ENCODE data around the gene SLC35F3. TPM values are rescaled to one million over a fixed set of nuclear protein-coding genes. Genes with fewer than 3 reads are reported as not detected.

The SLC35F3 gene
- total RNA-seq, 1 donor from 2014 or later, result not detected

DNA sequence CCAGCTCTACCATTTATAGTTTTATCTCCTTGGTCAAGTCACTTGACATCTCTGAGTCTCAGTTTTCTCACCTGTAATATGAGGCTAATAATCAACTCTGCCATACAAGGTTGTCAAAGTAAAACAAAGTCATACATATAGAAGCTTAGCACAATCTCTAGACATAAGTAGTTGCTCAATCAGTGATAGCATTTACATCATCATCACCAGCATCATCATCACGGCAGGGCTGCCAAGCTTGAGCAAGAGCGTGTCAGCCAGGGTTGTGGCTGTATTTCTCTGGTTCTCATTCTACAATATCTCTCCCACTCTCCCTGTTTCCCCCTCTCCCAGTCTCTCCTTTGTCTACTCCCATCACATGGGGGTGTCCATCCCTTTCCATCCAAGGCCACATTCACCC lies 427.0 kb downstream of the SLC35F3 start:
- POLR2A ChIA-PET, result interaction anchor here (2.2 kb wide), 1 partner anchor 42 kb away, joined by 14 read pairs; the partner anchor contains the start of gene COA6
- no peak for ATAC-seq (ENCODE audit: low read depth)

DNA sequence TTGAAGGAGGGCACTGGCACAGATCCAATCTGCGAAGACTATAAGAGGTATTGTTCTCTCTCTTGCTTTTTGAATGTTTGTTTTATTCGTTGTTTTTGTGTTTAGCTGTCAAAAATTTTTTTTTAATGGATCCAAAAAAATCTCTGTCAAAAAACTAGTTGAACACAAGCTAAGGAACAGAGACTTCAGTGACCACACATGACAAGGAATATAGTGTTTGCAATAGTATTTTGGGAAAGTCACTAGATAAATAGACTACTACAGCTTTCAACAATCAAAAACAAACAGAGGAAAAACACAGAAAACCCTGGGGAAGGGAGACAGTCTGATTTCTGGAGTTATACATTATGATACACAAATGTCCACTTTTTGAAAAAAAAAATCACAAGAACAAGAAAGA lies 431.9 kb downstream of the SLC35F3 start:
- DNase-seq (no peak), ATAC-seq (ENCODE audit: low read depth) (no peak)
- POLR2A ChIA-PET, result no interaction called here
- CTCF ChIA-PET, result interaction anchor here (1.6 kb wide), 1 partner anchor 9 kb away, joined by 6 read pairs; no protein-coding TSS in a partner anchor
- no peak overlapping the region for H3K4me3 Mint-ChIP-seq
- peaks cover 23% of the 10 kb centered on the region for H3K9me3 Mint-ChIP-seq
- intact Hi-C loops (cut with micrococcal nuclease), result no loop called here
- peaks cover 3% of the 10 kb centered on the region for H3K4me1 Mint-ChIP-seq
- H3K27me3 Mint-ChIP-seq, result peaks cover 15% of the 10 kb centered on the region
- peaks cover 3% of the 10 kb centered on the region for H3K36me3 Mint-ChIP-seq (ENCODE audit: low read depth)
- TF ChIP-seq, protein P1, sequence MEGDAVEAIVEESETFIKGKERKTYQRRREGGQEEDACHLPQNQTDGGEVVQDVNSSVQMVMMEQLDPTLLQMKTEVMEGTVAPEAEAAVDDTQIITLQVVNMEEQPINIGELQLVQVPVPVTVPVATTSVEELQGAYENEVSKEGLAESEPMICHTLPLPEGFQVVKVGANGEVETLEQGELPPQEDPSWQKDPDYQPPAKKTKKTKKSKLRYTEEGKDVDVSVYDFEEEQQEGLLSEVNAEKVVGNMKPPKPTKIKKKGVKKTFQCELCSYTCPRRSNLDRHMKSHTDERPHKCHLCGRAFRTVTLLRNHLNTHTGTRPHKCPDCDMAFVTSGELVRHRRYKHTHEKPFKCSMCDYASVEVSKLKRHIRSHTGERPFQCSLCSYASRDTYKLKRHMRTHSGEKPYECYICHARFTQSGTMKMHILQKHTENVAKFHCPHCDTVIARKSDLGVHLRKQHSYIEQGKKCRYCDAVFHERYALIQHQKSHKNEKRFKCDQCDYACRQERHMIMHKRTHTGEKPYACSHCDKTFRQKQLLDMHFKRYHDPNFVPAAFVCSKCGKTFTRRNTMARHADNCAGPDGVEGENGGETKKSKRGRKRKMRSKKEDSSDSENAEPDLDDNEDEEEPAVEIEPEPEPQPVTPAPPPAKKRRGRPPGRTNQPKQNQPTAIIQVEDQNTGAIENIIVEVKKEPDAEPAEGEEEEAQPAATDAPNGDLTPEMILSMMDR (IDR thresholded peaks at IDR 0.05), result no peak
- H3K27ac Mint-ChIP-seq, result no peak overlapping the region

More for the DNA sequence above, 427.0 kb downstream of the SLC35F3 start:
- DNase-seq, result no peak
- no peak overlapping the region for H3K27ac Mint-ChIP-seq
- TF ChIP-seq, protein P1 (IDR thresholded peaks at IDR 0.05), result no peak
- H3K36me3 Mint-ChIP-seq (ENCODE audit: low read depth), result no peaks in the 10 kb centered on the region
- peaks cover 5% of the 10 kb centered on the region for H3K9me3 Mint-ChIP-seq
- H3K4me3 Mint-ChIP-seq, result no peak overlapping the region
- CTCF ChIA-PET, result no interaction called here
- H3K4me1 Mint-ChIP-seq, result peaks cover 20% of the 10 kb centered on the region
- peaks cover 16% of the 10 kb centered on the region for H3K27me3 Mint-ChIP-seq
- intact Hi-C loops (cut with micrococcal nuclease), result no loop called here

DNA sequence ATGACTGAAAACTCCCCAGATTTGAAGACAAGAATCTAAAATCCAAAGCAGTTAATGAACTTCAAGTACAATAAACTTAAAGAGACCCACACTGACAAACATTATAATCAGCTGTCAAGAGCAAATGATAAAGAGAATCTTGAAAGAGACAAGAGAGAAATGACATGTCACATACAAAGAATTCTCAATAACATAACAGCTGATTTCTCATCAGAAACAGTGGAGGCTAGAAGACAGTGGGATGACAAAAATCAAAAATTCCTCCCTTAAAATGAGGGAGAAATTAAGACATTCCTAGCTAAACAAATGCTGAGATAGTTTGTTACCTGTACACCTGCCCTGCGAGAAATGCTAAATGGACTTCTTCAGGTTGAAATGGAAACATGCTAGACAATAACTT lies 432.8 kb downstream of the SLC35F3 start:
- CTCF ChIA-PET, result interaction anchor here (1.6 kb wide), 1 partner anchor 10 kb away, joined by 6 read pairs; no protein-coding TSS in a partner anchor
- H3K9me3 Mint-ChIP-seq, result peaks cover 23% of the 10 kb centered on the region
- DNase-seq, result no peak
- H3K36me3 Mint-ChIP-seq (ENCODE audit: low read depth), result peaks cover 3% of the 10 kb centered on the region
- POLR2A ChIA-PET, result no interaction called here
- H3K4me1 Mint-ChIP-seq, result no peaks in the 10 kb centered on the region
- TF ChIP-seq, protein P1 (IDR thresholded peaks at IDR 0.05), result no peak
- ATAC-seq (ENCODE audit: low read depth), result no peak
- intact Hi-C loops (cut with micrococcal nuclease), result no loop called here
- no peak overlapping the region for H3K27ac Mint-ChIP-seq
- H3K27me3 Mint-ChIP-seq, result peaks cover 17% of the 10 kb centered on the region
- H3K4me3 Mint-ChIP-seq, result no peak overlapping the region

DNA sequence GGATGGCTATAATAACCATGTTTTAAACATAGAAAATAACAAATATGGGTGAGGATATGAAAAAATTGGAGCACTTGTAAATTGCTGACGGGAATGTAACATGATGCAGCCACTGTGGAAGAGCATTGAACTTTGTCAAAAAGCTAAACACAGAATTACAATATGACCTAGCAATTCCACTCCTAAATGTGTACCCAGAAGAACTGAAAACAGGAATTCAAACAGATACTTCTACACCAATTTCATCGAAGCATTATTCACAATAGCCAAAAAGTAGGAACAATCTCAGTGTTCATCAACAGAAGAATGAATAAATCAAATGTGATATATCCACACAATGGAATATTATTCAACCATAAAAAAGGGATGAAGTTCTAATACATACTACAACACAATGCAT lies 436.1 kb downstream of the SLC35F3 start:
- ATAC-seq (ENCODE audit: low read depth) (no peak), DNase-seq (no peak)
- Mint-ChIP-seq H3K27ac (no peak overlapping the region), H3K4me3 (no peak overlapping the region), H3K36me3 (ENCODE audit: low read depth) (peaks cover 3% of the 10 kb centered on the region), H3K27me3 (peaks cover 4% of the 10 kb centered on the region), H3K4me1 (no peaks in the 10 kb centered on the region), H3K9me3 (peaks cover 23% of the 10 kb centered on the region)
- TF ChIP-seq, protein P1 (IDR thresholded peaks at IDR 0.05), result no peak
- ChIA-PET CTCF (no interaction called here), POLR2A (no interaction called here)
- intact Hi-C loops (cut with micrococcal nuclease), result no loop called here

DNA sequence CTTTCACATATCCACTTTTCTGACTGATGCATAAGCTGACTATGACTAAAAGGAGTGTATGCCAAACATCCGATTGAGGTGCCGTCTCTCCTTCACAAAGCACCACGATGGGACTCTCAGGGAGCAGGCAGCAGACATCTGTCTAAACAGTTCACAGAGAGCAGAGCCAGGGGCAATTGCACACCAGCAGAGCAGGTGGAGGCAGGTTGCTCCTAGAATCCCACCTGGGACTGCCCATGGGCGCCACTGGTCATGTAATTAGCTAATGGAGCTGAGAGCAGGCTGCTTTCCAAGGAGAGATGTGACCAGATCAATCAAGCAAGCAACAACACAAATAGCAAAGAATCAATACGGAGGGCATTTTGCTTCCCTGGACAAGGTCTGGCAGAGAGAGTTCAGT lies 438.3 kb downstream of the SLC35F3 start:
- TF ChIP-seq, protein P1 (IDR thresholded peaks at IDR 0.05), result no peak
- H3K9me3 Mint-ChIP-seq, result peaks cover 9% of the 10 kb centered on the region
- no peak for ATAC-seq (ENCODE audit: low read depth)
- no peak for DNase-seq
- CTCF ChIA-PET, result no interaction called here
- H3K36me3 Mint-ChIP-seq (ENCODE audit: low read depth), result peaks cover 2% of the 10 kb centered on the region
- intact Hi-C loops (cut with micrococcal nuclease), result no loop called here
- POLR2A ChIA-PET, result no interaction called here
- H3K27ac Mint-ChIP-seq, result no peak overlapping the region
- H3K4me3 Mint-ChIP-seq, result no peak overlapping the region
- peaks cover 6% of the 10 kb centered on the region for H3K27me3 Mint-ChIP-seq
- H3K4me1 Mint-ChIP-seq, result no peaks in the 10 kb centered on the region
